Measurements from ENCODE around the gene ZNF385B.

DNA sequence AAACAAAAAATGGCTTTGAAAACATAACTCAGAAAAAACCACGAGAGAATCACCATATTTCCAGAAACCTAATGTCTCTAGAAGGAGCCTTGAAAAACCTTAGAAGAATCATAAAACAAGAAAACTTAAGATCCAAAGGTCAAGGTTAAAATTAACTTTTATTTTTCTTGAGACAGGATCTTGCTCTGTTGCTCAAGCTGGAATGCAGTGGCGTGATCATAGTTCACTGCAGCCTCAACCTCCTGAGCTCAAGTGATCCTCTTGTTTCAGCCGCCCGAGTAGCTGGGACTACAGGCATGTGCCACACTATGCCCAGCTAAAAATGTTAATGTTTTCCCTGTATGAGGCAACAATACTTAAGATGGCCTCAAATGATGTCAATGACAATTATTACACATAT lies 342.6 kb downstream of the ZNF385B start:
- no peak for TF ChIP-seq EZH2 (IDR thresholded peaks at IDR 0.05)
- TF ChIP-seq, protein P1, sequence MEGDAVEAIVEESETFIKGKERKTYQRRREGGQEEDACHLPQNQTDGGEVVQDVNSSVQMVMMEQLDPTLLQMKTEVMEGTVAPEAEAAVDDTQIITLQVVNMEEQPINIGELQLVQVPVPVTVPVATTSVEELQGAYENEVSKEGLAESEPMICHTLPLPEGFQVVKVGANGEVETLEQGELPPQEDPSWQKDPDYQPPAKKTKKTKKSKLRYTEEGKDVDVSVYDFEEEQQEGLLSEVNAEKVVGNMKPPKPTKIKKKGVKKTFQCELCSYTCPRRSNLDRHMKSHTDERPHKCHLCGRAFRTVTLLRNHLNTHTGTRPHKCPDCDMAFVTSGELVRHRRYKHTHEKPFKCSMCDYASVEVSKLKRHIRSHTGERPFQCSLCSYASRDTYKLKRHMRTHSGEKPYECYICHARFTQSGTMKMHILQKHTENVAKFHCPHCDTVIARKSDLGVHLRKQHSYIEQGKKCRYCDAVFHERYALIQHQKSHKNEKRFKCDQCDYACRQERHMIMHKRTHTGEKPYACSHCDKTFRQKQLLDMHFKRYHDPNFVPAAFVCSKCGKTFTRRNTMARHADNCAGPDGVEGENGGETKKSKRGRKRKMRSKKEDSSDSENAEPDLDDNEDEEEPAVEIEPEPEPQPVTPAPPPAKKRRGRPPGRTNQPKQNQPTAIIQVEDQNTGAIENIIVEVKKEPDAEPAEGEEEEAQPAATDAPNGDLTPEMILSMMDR (IDR thresholded peaks at IDR 0.05): no peak

Data from neural progenitor cell (in vitro differentiated cells).